Esophagus mucosa (tissue), 1 donor: ENCODE measurements around the gene RBM44. TPM values are rescaled to one million over a fixed set of nuclear protein-coding genes. Genes with fewer than 3 reads are reported as not detected.
A peak's percentile ranks its signal among the peaks of the same experiment; 100 is the strongest.
"Not testable (repeated sequence)": the region's sequence is repeated elsewhere in the genome, so short reads cannot be mapped to it uniquely, and the experiment has no call there.

Experiments used
- ATAC-seq: fragments of 200-7000 bp; cut with Tn5 transposase; one replicate; pipeline ENCODE4 v1.9.1; 2020
- total RNA-seq: library from RNA; stranded (reverse); gene quantifications from one replicate; pipeline ENCODE4 v1.2.4, GENCODE V29; 2023
- donor health status: DM: yes; HTN: yes; CAD: no.

RBM44 gene
- total RNA-seq, 1 donor from 2014 or later = 0.36 TPM

DNA sequence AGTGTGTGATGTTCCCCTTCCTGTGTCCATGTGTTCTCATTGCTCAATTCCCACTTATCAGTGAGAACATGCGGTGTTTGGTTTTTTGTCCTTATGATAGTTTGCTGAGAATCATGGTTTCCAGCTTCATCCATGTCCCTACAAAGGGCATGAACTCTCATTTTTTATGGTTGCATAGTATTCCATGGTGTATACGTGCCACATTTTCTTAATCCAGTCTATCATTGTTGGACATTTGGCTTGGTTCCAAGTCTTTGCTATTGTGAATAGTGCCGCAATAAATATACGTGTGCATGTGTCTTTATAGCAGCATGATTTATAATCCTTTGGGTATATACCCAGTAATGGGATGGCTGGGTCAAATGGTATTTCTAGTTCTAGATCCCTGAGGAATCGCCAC is 14.9 kb upstream of the RBM44 start:
- not testable (repeated sequence) for ATAC-seq

DNA sequence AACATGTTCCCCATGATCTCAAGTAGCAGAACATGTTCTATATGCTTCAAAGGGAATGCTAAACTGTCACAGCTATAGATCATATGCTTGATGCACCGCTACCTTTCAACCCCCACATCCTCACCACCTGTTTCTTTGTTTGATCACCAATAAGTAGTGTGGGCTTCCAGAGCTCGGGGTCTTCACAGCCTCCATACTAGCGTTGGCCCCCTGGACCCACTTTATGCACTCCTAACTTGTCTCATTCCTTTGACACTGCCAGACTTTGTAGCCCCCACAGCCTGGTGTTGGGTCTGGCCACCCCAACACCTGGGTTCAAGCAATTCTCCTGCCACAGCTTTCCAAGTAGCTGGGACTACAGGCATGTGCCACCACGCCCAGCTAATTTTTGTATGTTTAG is 11.6 kb upstream of the RBM44 start:
- no peak for ATAC-seq

DNA sequence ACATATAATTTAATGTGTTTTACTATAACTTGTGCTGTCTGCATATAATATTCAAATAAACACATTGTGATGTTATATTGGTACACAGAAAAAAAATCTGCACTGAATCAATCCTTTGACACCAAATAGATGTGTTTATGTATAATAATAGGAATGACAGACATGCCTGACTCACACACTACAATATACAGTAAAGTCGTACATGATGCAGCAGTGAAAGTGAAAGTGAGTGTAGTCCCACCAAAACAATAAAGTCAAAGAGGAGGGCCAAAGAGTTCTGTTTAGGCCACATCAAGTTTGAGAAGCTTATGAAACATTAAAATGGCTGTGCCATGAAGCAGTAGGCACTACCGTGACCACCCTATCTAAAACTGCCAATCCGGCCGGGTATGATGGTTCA is 8.2 kb upstream of the RBM44 start:
- ATAC-seq = no peak

DNA sequence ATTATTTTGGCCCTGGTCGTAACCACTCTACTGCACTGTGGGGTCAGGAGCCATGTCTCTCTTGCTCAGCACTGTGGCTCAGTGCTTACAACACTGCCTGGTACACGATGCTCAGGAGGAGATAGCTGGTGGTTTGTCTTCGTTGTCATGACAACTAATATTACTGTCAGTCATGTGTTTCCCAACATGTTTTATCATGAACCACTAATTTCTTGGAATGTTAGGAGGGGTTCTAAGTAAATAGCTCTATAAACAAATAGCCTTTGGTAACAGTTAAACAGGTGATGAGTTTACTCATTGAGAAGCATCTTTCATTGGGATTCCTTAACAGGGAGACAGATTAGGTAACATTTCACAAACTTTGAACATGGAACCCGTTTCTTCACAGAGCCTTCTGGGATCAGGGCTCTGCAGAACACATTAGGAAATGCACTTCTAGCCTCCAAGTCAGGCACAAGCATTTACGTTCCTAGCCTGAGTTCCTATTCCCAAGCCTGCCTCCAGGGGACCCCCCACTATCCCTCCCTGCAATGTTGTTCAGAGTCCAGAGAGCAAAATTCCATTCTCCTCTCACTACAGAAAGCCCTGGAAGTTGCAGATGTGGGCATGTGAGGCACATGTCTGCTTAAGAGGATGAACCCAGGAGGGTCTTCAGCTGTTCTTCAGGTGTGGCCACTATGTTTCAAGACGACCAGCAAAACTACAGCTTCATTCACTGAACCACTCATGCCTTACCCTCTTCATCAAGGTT is 6.4 kb upstream of the RBM44 start:
- ATAC-seq = peak; percentile 52

DNA sequence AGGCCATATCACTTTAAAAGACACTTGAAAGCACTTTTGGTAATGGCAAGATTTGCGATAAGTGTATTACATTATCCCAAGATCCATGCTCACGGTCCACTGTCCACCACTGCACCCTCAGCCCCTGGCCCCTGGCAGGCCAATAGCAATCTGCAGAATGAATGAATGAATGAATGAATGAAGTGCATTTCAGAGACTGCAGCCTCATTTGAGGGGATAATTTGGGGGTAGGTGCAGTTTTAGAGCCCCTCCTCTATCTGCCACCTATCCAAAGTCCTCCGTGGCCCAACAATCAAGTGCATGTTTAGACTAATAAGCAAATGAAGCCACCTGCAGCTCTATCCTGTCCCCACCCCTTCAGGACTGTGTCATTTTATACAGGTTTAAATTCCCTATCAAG is 1.3 kb upstream of the RBM44 start:
- no peak for ATAC-seq

DNA sequence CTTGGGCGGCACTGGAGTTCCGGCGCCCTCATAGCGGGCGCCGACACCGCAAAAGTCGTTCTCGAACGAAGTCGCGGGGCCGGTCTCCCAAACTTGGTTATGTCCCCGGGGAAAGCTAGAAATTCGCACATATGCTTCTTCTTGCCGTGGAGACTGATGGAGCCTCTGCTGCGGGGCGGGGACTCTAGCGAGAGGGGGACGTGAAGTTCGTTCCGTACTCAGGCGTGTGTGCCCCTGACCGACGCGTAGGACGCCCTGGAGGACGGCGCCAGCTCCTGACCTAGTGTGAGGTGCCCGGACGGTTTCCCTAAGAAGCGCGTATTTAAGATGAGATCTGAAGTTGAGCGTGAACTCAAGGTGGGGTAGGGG is 465 bp downstream of the RBM44 start:
- ATAC-seq = no peak

DNA sequence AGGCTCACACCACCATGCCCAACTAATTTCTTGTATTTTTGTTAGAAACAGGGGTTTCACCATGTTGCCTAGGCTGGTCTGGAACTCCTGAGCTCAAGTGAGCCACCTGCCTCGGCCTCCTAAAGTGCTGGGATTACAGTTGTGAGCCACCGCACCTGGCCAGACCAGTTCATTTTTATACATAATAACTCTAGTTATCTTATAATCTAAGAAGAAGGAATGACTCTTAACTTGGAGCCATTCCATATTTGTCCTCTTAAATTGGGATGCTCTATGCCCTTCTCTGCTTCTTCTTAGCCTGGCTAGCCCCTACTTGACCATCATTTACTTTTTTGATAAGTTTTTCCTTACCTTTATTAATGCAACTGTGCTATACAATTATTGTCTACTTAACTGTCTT is 2.9 kb downstream of the RBM44 start:
- ATAC-seq = no peak

DNA sequence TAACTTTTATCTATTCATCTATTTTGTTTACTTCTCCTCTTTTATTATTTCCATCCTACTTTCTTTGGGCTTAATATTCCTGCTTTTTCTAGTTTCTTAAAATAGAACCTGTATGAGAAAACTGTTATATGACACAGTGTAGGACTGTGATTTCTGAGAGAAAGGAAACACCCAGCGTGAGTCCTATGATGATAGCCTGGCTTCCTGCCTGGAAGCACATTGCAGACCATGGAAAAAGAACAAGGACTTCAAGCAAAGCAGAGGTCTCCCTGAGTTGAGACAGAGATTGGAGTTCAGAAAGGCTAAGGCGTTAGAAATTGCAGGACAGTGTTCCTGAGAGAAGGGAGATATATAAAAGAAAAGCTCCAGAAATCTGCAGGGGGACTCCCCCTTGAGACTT is 7.8 kb downstream of the RBM44 start:
- ATAC-seq = no peak

DNA sequence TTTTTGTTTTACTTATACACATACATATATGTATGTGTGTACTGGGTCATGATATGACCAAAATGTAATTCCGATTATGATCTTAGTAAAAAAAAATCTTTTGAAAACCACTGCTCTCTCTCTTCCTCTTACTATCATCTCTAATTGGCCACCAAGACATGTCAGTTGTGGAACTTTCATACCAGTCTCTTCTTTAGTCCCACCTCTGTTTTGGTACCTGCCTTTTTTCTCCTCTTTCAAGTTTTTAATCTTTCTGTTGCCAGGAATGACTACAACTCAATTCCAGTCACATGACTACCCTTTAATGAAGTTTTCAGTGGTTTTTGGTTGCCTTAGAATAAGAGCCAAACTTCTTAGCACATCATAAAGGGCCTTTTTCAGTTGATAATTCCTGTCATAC is 17.1 kb downstream of the RBM44 start:
- no peak for ATAC-seq

DNA sequence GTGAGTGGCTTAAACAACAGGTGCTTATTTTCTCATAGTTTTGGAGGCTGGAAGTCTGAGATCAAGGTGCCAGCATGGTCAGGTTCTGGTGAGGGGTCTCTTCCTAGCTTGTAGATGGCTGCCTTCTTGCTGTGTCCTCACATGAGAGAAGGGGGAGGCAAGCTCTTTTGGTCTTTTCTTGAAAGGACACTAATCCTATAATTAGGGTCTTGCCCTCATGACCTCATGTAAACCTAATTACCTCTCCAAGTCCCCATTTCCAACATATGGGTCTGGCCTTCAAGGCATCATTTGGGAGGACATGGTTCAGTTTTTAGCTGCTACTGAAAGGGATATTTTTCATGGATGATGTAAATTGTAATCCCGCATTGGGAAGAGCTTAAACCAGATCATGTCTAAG is 18.0 kb downstream of the RBM44 start:
- ATAC-seq = no peak

DNA sequence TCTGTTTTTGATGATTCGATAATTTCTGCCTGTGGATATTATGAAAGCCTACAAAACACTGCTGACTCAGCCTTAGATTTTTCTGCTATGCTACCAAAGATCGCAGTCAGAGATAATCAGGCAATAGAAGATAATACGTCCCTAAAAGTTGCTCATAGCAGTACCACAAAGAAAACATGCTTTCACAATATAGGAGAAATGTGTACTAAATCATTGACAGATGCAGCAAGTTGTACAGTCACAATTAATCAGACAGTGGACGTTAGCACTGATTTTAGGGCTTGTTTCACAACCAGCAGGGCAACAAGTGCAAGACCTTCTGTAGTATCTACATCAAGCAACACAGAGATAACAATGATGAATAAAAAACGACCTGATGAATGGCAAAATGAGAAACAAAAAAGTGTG is 19.5 kb downstream of the RBM44 start:
- ATAC-seq = no peak

DNA sequence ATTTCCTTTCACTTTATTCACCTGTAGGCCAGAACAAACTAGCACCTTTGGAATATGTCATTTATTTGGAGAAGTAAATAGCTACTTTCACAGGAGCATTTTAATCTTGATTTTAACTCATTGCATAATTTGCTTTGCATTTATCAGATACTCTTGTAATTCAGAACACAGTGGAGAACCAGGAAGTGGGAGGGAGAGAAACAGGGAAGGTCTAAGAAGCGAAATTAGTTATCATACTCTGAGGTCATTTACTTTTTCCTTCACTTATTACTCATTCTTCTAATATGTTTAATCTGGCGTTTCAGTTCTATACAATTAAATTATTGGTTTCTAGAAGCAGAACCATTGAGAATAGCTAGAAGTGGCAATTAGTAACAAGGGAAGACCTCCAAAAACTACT is 20.7 kb downstream of the RBM44 start:
- ATAC-seq = no peak

DNA sequence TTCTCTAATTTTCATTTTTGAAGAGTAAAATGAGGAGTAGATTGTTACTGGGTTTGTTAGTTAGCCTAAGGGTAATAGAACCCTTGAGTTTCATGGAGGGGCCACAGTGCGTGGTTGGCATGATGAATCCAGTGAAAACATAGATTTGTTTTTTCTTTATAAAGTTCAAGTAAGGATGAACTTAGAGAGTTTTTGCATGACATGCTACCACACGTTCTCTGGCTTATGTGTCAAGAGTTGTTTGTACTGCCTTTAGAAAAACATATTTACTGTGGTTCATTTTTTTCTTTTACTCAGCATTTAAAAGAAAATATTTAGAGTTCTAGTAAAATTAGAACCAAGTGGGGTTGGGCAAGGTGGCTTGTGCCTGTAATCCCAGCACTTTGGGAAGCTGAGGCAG is 21.8 kb downstream of the RBM44 start:
- ATAC-seq = no peak

DNA sequence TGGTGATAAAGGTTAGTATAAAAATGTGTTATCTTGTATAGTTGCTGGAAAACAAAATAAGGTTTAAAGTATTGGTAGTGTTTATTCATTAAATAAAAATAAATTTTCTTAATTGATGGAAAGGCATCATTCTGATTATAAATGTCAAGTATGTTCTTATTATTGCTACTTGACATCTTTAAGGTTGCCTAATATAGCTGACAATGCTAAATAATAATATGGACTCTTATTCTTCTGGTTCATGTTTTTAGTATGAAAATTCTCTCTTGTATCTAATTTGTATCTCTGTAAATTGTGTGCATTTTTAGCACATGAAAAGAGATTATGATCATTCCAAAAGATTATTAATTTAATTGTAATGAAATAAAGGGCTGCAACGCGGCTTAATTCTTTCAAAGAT is 25.0 kb downstream of the RBM44 start:
- no peak for ATAC-seq

DNA sequence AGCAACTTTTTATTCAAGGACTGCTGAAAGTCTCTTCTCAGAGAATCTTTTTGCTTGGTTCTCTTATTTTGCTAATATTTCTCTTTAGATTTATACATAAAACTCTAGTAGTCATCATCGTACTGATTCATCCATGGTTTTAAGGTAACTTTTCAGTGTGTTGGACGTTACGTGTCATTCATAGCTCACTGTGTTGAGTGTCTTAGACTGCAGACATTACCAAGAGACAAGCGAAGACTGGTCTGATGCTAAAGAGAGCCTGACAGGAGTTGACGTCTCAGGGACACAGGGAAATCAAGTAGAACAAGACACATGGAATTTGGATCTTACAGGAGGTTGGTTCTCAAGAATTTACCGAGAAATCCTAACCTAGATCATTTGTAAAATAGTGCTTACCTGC is 25.5 kb downstream of the RBM44 start:
- ATAC-seq = no peak

DNA sequence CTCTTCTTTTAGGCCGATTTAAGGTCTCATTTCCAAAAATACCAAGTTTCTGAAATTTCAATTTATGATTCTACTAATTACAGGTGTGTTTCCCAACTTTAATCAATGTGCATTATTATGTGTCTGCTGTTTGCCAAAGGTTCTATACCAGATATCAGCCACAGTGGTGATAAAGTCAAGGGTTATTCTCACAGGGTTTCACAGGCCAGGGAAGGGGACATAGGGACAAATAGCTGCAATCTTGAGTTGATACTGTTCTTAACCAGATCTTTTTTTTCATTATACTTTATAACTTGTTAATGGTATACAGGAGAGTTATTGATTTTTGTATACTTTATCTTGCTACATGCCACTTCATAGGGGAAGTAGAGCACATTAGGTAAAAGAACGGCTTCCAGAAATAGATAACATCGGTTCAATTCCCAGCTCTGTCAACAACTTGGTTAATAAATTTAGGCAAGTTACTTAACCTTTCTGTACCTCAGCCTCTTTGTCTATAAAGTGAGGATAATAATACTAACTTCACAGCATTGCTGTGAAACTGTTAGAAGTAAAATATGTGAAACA is 28.9 kb downstream of the RBM44 start:
- ATAC-seq = no peak

DNA sequence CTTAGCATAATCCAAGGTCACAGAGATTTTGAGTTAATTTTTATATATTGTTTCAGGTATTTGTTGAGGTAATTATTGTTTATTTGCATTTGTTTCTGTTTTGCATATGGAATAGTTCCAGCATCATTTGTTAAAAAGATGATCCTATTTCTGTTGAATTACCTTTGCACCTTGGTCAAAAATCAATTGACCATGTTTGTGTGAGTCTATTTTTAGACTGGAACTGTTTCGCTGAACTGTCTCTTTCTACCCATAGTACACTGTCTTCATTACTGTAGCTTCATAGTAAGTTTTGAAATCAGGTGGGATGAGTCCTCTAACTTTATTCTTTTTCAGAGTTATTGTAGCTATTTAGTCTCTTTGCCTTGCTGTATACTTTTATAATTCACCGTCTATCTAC is 31.9 kb downstream of the RBM44 start:
- no peak for ATAC-seq

DNA sequence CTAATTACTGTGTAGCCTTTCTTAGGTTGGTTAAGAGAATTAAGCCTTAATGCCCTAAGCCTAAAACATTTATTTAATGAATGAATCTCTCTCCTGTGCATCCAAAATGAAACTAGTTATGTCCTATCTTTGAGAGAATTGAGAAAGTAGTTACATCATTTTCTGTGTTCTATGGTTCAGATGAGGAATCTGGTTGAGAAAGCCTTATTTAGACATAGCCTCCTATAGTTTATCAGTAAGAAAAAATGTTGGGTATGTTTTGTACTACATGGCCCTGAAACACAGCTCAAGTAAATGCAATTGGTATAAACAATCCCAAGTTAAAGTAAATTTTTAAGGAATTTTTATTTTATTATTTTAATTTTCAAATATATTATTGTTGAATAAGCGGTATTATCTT is 35.0 kb downstream of the RBM44 start:
- no peak for ATAC-seq

DNA sequence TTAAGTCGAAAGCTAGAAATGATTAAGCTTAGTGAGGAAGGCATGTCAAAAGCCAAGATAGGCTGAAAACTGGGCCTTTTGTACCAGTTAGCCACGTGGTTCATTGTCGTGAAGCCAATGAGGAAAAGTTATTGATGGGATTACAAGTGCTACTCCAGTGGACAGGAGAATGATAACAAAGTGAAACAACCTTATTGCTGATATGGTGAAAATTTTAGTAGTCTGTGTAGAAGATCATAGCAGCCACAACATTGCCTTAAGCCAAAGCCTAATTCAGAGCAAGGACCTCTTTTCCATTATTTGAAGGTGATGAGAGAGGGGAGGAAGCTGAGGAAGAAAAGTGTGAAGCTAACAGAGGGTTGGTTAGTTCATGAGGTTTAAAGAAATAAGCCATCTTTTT is 36.8 kb downstream of the RBM44 start:
- no peak for ATAC-seq

DNA sequence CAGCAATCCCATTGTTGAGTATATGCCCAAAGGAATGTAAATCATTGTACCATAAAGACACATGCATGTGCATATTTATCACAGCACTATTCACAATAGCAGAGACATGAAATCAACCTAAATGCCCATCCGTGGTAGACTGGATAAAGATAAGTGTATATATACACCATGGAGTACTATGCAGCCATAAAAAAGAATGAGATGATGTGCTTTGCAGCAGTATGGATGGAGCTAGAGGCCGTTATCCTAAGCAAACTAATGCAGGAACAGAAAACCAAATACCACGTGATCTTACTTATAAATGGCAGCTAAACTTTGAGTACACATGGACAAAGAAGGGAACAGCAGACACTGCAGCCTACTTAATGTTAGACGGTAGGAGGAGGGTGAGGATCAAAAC is 42.5 kb downstream of the RBM44 start:
- no peak for ATAC-seq

DNA sequence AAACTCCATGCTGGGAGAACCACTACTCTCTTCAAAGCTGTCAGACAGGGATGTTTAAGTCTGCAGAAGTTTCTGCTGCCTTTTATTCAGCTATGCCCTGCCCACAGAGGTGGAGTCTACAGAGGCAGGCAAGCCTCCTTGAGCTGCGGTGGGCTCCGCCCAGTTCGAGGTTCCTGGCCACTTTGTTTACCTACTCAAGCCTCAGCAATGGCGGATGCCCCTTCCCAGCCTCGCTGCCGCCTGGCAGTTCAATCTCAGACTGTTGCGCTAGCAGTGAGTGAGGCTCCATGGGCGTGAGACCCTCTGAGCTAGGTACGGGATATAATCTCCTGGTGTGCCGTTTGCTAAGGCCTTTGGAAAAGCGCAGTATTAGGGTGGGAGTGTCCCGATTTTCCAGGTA is 50.4 kb downstream of the RBM44 start:
- not testable (repeated sequence) for ATAC-seq

DNA sequence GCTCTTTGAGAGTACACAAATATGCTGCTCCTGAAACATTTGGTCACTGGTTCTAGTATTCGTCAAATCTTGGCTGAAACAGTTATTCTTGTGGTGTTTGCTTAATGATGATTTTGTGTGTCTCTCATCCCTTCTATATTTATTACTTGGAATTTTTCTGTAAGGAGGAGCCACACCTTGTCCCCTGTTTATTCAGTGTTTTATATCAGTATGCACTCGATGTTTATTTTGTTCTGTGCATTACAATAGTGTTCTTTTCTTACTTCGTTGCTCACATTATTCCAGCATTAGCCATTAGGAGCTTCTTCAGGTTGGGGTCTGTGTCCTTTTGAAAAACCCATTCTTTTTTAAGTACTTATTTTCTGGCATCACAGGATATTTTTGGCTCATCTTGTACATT is 55.7 kb downstream of the RBM44 start:
- ATAC-seq = no peak

DNA sequence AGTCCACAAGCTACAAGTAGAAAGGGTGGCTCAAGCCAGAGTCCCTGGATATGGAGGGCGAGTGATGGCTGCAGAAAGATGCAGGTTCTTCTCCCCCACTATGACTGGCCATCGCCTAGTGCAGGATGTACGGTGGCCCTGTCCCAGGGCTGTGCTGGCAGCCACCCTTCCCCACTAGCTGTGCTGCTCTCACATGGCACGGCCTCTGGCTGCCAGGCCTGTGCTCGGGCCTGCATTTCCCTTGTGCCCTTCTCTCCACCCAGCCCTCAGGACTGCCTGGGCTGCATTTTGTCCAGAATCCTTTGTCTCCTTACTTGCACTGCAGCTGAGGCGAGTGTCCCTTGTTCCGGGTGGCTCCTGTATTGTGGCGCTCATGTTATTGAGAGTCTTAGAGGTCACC is 59.2 kb downstream of the RBM44 start:
- peak; percentile 25 for ATAC-seq

DNA sequence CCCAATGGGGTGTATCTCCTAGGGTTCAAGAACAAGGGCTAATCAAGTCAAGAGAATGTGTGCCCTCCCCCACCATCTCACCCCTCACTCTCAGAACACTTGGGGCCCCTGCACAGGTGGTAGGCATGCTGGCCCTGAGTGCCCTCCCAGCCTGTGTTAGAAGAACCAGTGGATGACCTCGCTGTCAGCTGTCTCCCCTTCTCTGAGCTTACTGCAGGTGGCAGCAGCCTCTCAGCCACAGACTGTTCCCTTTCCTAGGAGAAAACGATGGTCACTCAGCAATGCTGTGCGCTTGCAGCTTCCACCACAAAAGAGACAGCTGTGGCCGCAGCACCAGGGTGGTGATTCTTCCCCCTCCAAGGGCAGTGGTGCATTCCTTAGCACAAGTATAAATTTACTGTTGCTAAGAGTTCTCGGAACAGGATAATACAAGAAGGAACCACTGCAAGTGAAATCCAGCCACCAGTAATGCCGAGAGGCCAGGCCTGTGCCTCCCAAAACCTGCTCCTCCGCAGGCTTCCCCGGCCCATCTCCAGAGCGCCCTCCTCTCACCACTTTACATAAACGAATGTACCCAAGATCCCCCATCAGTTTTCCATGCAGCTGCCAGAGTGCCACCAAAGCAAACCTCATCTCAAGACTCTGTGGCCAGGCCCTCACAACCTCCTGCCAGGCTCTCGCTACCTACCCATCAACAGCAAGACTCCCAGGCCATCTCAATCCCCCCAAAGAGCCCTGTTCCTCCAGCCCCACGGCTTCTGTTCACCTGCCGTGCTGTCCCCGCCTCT is 59.9 kb downstream of the RBM44 start:
- peak; percentile 85 for ATAC-seq
